ENCODE results near the gene ARAP1. TPM values are rescaled to one million over a fixed set of nuclear protein-coding genes. Genes with fewer than 3 reads are reported as not detected.

Gene ARAP1
- polyA plus RNA-seq, 1 donor from 2014 or later, result 3.5 TPM

- Histone ChIP-seq H3K36me3 (ENCODE audit: insufficient read depth, low read length) (no peaks in the 10 kb centered on the region), H3K4me2 (ENCODE audit: low read length) (no peak overlapping the region), H3K27me3 (ENCODE audit: insufficient read depth, low read depth, low read length) (no peaks in the 10 kb centered on the region), H3K9me2 (ENCODE audit: insufficient read depth, low read length) (no peaks in the 10 kb centered on the region), H3K79me2 (replicated peaks; ENCODE audit: insufficient read depth, low read length) (no peaks in the 10 kb centered on the region), H3F3A (ENCODE audit: insufficient read depth, low read length, poor library complexity, severe bottlenecking) (no peaks in the 10 kb centered on the region), H3K4me3 (ENCODE audit: low read length) (no peak overlapping the region), H3K9me3 (ENCODE audit: low read length) (no peaks in the 10 kb centered on the region), H3K27ac (ENCODE audit: low read length) (no peak overlapping the region), H3K9ac (ENCODE audit: low read length) (no peak overlapping the region), H4K20me1 (ENCODE audit: insufficient read depth) (no peaks in the 10 kb centered on the region), H2AFZ (ENCODE audit: low read depth, low read length) (no peak overlapping the region)
- TF ChIP-seq POLR2AphosphoS5 (IDR thresholded peaks at IDR 0.05) (no peak), REST (IDR thresholded peaks at IDR 0.05; ENCODE audit: borderline replicate concordance) (no peak), SMC3 (conservative IDR thresholded peaks at IDR 0.05; ENCODE audit: poor library complexity) (no peak), TAF1 (IDR thresholded peaks at IDR 0.05; ENCODE audit: low read depth) (no peak), EP300 (conservative IDR thresholded peaks at IDR 0.05; ENCODE audit: poor library complexity, severe bottlenecking) (no peak), MXI1 (conservative IDR thresholded peaks at IDR 0.05; ENCODE audit: poor library complexity, severe bottlenecking) (no peak), CTCF (IDR thresholded peaks at IDR 0.05; ENCODE audit: poor library complexity, severe bottlenecking) (no peak), RAD21 (conservative IDR thresholded peaks at IDR 0.05) (no peak), EZH2 (IDR thresholded peaks at IDR 0.05; ENCODE audit: borderline replicate concordance, insufficient read depth, low read length, poor library complexity, severe bottlenecking) (no peak)
Observed at GRCh38 chr11:72707032-72707431, 45.2 kb downstream of the ARAP1 start.

- Histone ChIP-seq H3K79me2 (replicated peaks; ENCODE audit: insufficient read depth, low read length) (no peaks in the 10 kb centered on the region), H3F3A (ENCODE audit: insufficient read depth, low read length, poor library complexity, severe bottlenecking) (no peaks in the 10 kb centered on the region), H3K9ac (ENCODE audit: low read length) (no peak overlapping the region), H2AFZ (ENCODE audit: low read depth, low read length) (no peak overlapping the region), H3K4me2 (ENCODE audit: low read length) (no peak overlapping the region), H3K27me3 (ENCODE audit: insufficient read depth, low read depth, low read length) (no peaks in the 10 kb centered on the region), H3K9me2 (ENCODE audit: insufficient read depth, low read length) (no peaks in the 10 kb centered on the region), H3K36me3 (ENCODE audit: insufficient read depth, low read length) (no peaks in the 10 kb centered on the region), H3K27ac (ENCODE audit: low read length) (no peak overlapping the region), H4K20me1 (ENCODE audit: insufficient read depth) (no peaks in the 10 kb centered on the region), H3K9me3 (ENCODE audit: low read length) (no peaks in the 10 kb centered on the region), H3K4me3 (ENCODE audit: low read length) (no peak overlapping the region)
- TF ChIP-seq REST (IDR thresholded peaks at IDR 0.05; ENCODE audit: borderline replicate concordance) (no peak), MXI1 (conservative IDR thresholded peaks at IDR 0.05; ENCODE audit: poor library complexity, severe bottlenecking) (no peak), EP300 (conservative IDR thresholded peaks at IDR 0.05; ENCODE audit: poor library complexity, severe bottlenecking) (no peak), TAF1 (IDR thresholded peaks at IDR 0.05; ENCODE audit: low read depth) (no peak), CTCF (IDR thresholded peaks at IDR 0.05; ENCODE audit: poor library complexity, severe bottlenecking) (no peak), RAD21 (conservative IDR thresholded peaks at IDR 0.05) (no peak), EZH2 (IDR thresholded peaks at IDR 0.05; ENCODE audit: borderline replicate concordance, insufficient read depth, low read length, poor library complexity, severe bottlenecking) (no peak), SMC3 (conservative IDR thresholded peaks at IDR 0.05; ENCODE audit: poor library complexity) (no peak), POLR2AphosphoS5 (IDR thresholded peaks at IDR 0.05) (no peak)
Observed at GRCh38 chr11:72706579-72706978, 45.6 kb downstream of the ARAP1 start.

Measured in neural cell (in vitro differentiated cells).